ENCODE data around the gene PLEKHB1. TPM values are rescaled to one million over a fixed set of nuclear protein-coding genes. Genes with fewer than 3 reads are reported as not detected.

Gene PLEKHB1
- total RNA-seq, 1 experiment from 2014 or later: 22.9 TPM

DNA sequence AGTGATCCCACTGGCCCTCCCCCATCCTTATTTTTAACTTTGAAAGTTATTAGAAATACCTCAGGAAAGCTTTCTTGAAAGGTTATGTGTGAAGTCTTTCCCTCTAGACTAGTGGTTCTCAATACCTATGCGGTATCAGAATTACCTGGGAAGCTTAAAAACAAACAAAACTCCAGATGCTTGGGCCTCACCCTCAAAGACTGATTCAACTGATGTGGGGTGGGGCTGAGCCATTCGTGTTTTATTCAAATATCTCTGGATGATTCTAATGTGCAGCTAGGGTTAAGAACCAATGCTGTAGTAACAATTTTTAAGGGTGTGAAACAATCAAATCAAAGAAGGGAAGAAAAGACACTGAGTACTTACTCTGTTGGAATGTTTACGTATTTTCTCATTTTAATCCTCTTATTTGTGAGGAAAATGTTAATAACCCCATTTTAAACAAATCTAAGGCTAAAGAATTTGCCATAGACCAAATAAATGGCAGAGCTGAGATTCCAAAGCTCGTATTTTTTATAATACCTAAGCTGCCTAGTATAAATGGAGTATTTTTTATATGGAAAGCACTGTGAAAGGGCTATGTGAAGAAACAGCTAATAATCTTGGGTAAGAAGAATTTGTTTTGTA lies 47.6 kb downstream of the PLEKHB1 start:
- Histone ChIP-seq H3K27ac (ENCODE audit: low read depth, low read length) (no peak overlapping the region), H3K4me3 (replicated peaks in 1 of 2; ENCODE audit: low read depth in 1 of 2, low read length in 2 of 2) (no peak overlapping the region), H3K9me2 (ENCODE audit: insufficient read depth) (no peaks in the 10 kb centered on the region), H3K36me3 (ENCODE audit: control insufficient read depth in 1 of 2, insufficient read depth in 2 of 2, low read length in 2 of 2) (no peaks in the 10 kb centered on the region), H3K4me2 (ENCODE audit: low read length) (no peak overlapping the region), H4K20me1 (ENCODE audit: insufficient read depth) (no peaks in the 10 kb centered on the region), H2AFZ (ENCODE audit: low read depth, low read length, poor library complexity, severe bottlenecking) (no peak overlapping the region), H3K27me3 (ENCODE audit: insufficient read depth, low read length) (no peaks in the 10 kb centered on the region), H3K9ac (ENCODE audit: low read length) (no peak overlapping the region), H3K79me2 (ENCODE audit: insufficient read depth, low read length) (no peaks in the 10 kb centered on the region), H3K9me3 (ENCODE audit: control insufficient read depth in 1 of 2, insufficient read depth in 1 of 2, low read depth in 1 of 2, low read length in 2 of 2) (no peaks in the 10 kb centered on the region), H3K4me1 (ENCODE audit: control insufficient read depth in 1 of 2, insufficient read depth in 2 of 2, low read length in 2 of 2) (no peaks in the 10 kb centered on the region)
- POLR2A ChIA-PET: no interaction called here
- RAD21 ChIA-PET (ENCODE audit: low non-redundant PET in 1 of 2, low total read pairs in 2 of 2, uncharacterized antibody in 2 of 2, unreplicated experiment in 2 of 2): no interaction called here
- DNase-seq (ENCODE audit: low read depth, low spot score) (no peak), ATAC-seq (no peak)
- intact Hi-C loops (cut with micrococcal nuclease): no loop called here
- BruUV-seq (replicated peaks): no TSS peak
- TF ChIP-seq SIN3A (IDR thresholded peaks at IDR 0.05; ENCODE audit: low read depth) (no peak), CEBPB (IDR thresholded peaks at IDR 0.05; ENCODE audit: low read depth) (no peak), ELF1 (IDR thresholded peaks at IDR 0.05; ENCODE audit: borderline replicate concordance, low read depth) (no peak), POLR2A (IDR thresholded peaks at IDR 0.05; ENCODE audit: borderline replicate concordance, extremely low read depth, insufficient read depth, insufficient read length) (no peak), TCF7L2 (IDR thresholded peaks at IDR 0.05; ENCODE audit: borderline replicate concordance, extremely low read depth, insufficient read depth, insufficient read length) (no peak), RAD21 (IDR thresholded peaks at IDR 0.05; ENCODE audit: low read depth) (no peak), SRF (IDR thresholded peaks at IDR 0.05; ENCODE audit: low read depth) (no peak), CBX3 (IDR thresholded peaks at IDR 0.05; ENCODE audit: low read depth) (no peak), EZH2phosphoT487 (IDR thresholded peaks at IDR 0.05; ENCODE audit: borderline replicate concordance) (no peak), EGR1 (IDR thresholded peaks at IDR 0.05; ENCODE audit: low read depth) (no peak), EZH2 (IDR thresholded peaks at IDR 0.05) (no peak)
- TF ChIP-seq, protein P1, sequence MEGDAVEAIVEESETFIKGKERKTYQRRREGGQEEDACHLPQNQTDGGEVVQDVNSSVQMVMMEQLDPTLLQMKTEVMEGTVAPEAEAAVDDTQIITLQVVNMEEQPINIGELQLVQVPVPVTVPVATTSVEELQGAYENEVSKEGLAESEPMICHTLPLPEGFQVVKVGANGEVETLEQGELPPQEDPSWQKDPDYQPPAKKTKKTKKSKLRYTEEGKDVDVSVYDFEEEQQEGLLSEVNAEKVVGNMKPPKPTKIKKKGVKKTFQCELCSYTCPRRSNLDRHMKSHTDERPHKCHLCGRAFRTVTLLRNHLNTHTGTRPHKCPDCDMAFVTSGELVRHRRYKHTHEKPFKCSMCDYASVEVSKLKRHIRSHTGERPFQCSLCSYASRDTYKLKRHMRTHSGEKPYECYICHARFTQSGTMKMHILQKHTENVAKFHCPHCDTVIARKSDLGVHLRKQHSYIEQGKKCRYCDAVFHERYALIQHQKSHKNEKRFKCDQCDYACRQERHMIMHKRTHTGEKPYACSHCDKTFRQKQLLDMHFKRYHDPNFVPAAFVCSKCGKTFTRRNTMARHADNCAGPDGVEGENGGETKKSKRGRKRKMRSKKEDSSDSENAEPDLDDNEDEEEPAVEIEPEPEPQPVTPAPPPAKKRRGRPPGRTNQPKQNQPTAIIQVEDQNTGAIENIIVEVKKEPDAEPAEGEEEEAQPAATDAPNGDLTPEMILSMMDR (IDR thresholded peaks at IDR 0.05 in 2 of 3, conservative IDR thresholded peaks at IDR 0.05 in 1 of 3; ENCODE audit: borderline replicate concordance in 1 of 3, insufficient read depth in 1 of 3, low read depth in 2 of 3, low read length in 2 of 3): no peak
- TF ChIP-seq, protein P2, sequence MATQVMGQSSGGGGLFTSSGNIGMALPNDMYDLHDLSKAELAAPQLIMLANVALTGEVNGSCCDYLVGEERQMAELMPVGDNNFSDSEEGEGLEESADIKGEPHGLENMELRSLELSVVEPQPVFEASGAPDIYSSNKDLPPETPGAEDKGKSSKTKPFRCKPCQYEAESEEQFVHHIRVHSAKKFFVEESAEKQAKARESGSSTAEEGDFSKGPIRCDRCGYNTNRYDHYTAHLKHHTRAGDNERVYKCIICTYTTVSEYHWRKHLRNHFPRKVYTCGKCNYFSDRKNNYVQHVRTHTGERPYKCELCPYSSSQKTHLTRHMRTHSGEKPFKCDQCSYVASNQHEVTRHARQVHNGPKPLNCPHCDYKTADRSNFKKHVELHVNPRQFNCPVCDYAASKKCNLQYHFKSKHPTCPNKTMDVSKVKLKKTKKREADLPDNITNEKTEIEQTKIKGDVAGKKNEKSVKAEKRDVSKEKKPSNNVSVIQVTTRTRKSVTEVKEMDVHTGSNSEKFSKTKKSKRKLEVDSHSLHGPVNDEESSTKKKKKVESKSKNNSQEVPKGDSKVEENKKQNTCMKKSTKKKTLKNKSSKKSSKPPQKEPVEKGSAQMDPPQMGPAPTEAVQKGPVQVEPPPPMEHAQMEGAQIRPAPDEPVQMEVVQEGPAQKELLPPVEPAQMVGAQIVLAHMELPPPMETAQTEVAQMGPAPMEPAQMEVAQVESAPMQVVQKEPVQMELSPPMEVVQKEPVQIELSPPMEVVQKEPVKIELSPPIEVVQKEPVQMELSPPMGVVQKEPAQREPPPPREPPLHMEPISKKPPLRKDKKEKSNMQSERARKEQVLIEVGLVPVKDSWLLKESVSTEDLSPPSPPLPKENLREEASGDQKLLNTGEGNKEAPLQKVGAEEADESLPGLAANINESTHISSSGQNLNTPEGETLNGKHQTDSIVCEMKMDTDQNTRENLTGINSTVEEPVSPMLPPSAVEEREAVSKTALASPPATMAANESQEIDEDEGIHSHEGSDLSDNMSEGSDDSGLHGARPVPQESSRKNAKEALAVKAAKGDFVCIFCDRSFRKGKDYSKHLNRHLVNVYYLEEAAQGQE (IDR thresholded peaks at IDR 0.05; ENCODE audit: low read depth): no peak
- CTCF ChIA-PET: interaction anchor here (1.2 kb wide), 1 partner anchor 238 kb away, joined by 3 read pairs; no protein-coding TSS in a partner anchor

All from HCT116 (cell line).